Heart left ventricle (tissue), 13 donors: Measurements from ENCODE around the gene HEPN1.

Experiments used
- CTCF ChIP-seq, 12 donors: fragments of 200-600 bp; sonication (generic) in 4 of 12; IDR thresholded peaks; one replicate each; pipeline versions ENCODE4 v1.5.0 to v1.8.0; 2018 to 2022; ENCODE audit warnings: antibody characterized with exemption in 12 of 12, mild to moderate bottlenecking in 5 of 12
- POLR2A ChIP-seq, 2 donors: fragments of 450-650 bp; IDR thresholded peaks; one replicate each; pipeline ENCODE4 v1.6.1; 2017; ENCODE audit warnings: antibody characterized with exemption in 2 of 2, mild to moderate bottlenecking in 2 of 2, moderate library complexity in 2 of 2
- donor health status: ischemic (EF 13 %, LVEDD 7.1; RV severe dilation, severe dysfunction).
- donor health status: DM: no; HTN: yes; CAD: no.
- donor health status: DM: no; HTN: no; CAD: no.
- donor health status: ischemic (EF 25% LVEDD 6.9; RV normal size, moderate dysfunction).
- donor health status: ischemic (EF 25% LVEDD 5.7; RV mildly dilated, moderate dysfunction).
- donor health status: ischemic (EF 35%, LVEDD 5.7; RV mildly dilated, moderate dysfunction).
- donor health status: nonischemic (EF 11% LVEDD 7.7; RV severe dilation, severe dysfunction).
- donor health status: DM: yes; HTN: yes; CAD: no.
- donor health status: PGD.
- donor health status: ischemic (EF 29% LVEDD 5.4; RV normal size, mild dysfunction).
- donor health status: nonischemic (EF 23%, LVEDD 6.1; RV moderate dilation, normal function).

GRCh38 chr11:124946735-124947141 lies 27.7 kb downstream of the HEPN1 start:
- no peak for TF ChIP-seq CTCF (IDR thresholded peaks at IDR 0.05)
- TF ChIP-seq POLR2A (IDR thresholded peaks at IDR 0.05): no peak
